HEK293T (cell line): ENCODE data around the gene LKAAEAR1.

Experiments used
- CTCF ChIA-PET: fragments of 350-600 bp; formaldehyde crosslinking; extraction: SDS; loops from one replicate; lab custom pipeline; 2021; ENCODE audit warnings: antibody characterized with exemption, inconsistent platforms; lab: Yijun Ruan, JAX
- POLR2A ChIA-PET: fragments of 350-600 bp; formaldehyde crosslinking; extraction: SDS; loops from one replicate; lab custom pipeline; 2020; ENCODE audit warnings: antibody characterized with exemption, inconsistent platforms; lab: Yijun Ruan, JAX
- DNase-seq: peaks from one replicate; pipeline ENCODE4 v3.0.0; 2012; ENCODE audit warnings: mixed read lengths; ENCODE audit errors: extremely low spot score
- ARNT ChIP-seq: fragments of 450-650 bp; IDR thresholded peaks from 2 replicates; pipeline ENCODE4 v1.6.1; 2017; ENCODE audit warnings: mild to moderate bottlenecking
- BHLHE40 ChIP-seq: fragments of 450-650 bp; IDR thresholded peaks from 2 replicates; pipeline ENCODE4 v1.6.1; 2016; ENCODE audit warnings: mild to moderate bottlenecking, moderate library complexity, borderline replicate concordance
- CTBP1 ChIP-seq: fragments of 450-650 bp; IDR thresholded peaks from 2 replicates; pipeline ENCODE4 v1.6.1; 2016; ENCODE audit warnings: borderline replicate concordance
- ELF4 ChIP-seq: fragments of 450-650 bp; IDR thresholded peaks from 2 replicates; pipeline ENCODE4 v1.6.1; 2017; ENCODE audit warnings: antibody characterized with exemption
- FOXA1 ChIP-seq: fragments of 450-650 bp; IDR thresholded peaks from 2 replicates; pipeline ENCODE4 v1.6.1; 2016; ENCODE audit warnings: mild to moderate bottlenecking
- FOXK2 ChIP-seq: fragments of 450-650 bp; IDR thresholded peaks from 2 replicates; pipeline ENCODE4 v1.6.1; 2016; ENCODE audit warnings: mild to moderate bottlenecking
- FOXM1 ChIP-seq: fragments of 450-650 bp; IDR thresholded peaks from 2 replicates; pipeline ENCODE4 v1.6.1; 2017; ENCODE audit warnings: mild to moderate bottlenecking, borderline replicate concordance
- HDGF ChIP-seq: fragments of 450-650 bp; IDR thresholded peaks from 2 replicates; pipeline ENCODE4 v1.6.1; 2017; ENCODE audit warnings: antibody characterized with exemption, borderline replicate concordance
- L3MBTL2 ChIP-seq: fragments of 450-650 bp; conservative IDR thresholded peaks from 2 replicates; pipeline ENCODE4 v1.6.1; 2016; ENCODE audit warnings: mild to moderate bottlenecking
- LEF1 ChIP-seq: fragments of 450-650 bp; IDR thresholded peaks from 2 replicates; pipeline ENCODE4 v1.6.1; 2017; ENCODE audit warnings: mild to moderate bottlenecking, borderline replicate concordance
- NFRKB ChIP-seq: fragments of 450-650 bp; IDR thresholded peaks from 2 replicates; pipeline ENCODE4 v1.6.1; 2016; ENCODE audit warnings: mild to moderate bottlenecking, moderate library complexity
- SP1 ChIP-seq: fragments of 450-650 bp; IDR thresholded peaks from 2 replicates; pipeline ENCODE4 v1.6.1; 2017
- SUZ12 ChIP-seq: fragments of 450-650 bp; IDR thresholded peaks from 2 replicates; pipeline ENCODE4 v1.6.1; 2016; ENCODE audit warnings: mild to moderate bottlenecking
- TARDBP ChIP-seq: fragments of 450-650 bp; IDR thresholded peaks from 2 replicates; pipeline ENCODE4 v1.6.1; 2016
- ZNF384 ChIP-seq: fragments of 450-650 bp; IDR thresholded peaks from 2 replicates; pipeline ENCODE4 v1.6.1; 2016
- TF ChIP-seq, protein P1 (sequence below): fragments of 450-650 bp; IDR thresholded peaks from 2 replicates; pipeline ENCODE4 v1.6.1; 2016

LKAAEAR1 gene

DNA sequence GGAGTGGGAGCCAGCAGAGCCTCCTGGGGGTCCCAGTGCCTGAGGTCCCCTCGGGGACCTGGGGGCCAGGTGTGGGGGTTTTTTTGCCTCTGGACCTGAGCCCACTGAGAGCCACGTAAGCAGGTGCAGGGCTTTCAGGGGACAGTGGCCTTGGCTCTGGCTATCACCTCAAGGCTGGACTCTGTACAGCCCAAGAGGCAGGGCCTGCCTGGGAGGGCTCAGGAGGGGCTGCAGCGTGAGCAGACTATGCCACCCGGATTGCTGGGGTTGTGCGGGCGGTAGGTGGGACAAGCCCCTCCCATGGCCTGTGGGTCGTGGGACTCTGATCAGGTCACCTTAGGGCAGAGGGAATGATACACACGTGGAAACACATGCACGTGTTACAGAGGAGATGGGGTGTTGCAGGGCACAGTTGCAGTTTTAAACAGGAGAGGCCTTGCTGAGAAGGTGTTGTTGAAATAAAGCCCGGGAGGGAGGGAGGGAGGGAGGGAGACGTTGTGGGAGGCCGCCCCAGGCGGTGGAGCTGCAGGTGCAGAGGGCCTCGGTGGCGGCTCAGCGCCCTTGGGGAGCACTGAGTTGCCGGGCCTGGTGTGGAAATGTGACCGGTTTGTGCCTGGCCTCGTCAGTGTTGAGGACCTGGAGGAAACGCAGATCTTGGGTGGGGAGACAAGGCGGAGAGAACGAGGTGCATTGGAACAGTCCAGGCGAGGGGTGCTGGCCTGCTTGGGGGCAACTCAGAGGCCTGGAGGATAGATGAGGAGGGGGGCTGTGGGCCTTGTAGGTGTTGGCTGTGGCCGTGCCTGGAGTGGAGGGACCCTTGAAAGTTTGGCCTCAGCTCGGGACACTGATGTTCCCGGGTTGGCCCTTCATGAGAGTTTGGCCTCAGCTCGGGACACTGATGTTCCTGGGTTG lies 18.9 kb downstream of the LKAAEAR1 start:
- POLR2A ChIA-PET: interaction anchor here (1.4 to 1.6 kb wide), 2 partner anchors 12 to 14 kb away, joined by 3 to 5 read pairs; partner anchors contain the start of genes OPRL1 and RGS19
- CTCF ChIA-PET: no interaction called here
- TF ChIP-seq, protein P1, sequence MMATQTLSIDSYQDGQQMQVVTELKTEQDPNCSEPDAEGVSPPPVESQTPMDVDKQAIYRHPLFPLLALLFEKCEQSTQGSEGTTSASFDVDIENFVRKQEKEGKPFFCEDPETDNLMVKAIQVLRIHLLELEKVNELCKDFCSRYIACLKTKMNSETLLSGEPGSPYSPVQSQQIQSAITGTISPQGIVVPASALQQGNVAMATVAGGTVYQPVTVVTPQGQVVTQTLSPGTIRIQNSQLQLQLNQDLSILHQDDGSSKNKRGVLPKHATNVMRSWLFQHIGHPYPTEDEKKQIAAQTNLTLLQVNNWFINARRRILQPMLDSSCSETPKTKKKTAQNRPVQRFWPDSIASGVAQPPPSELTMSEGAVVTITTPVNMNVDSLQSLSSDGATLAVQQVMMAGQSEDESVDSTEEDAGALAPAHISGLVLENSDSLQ: no peak
- TF ChIP-seq SP1: no peak
- TF ChIP-seq ARNT: no peak
- TF ChIP-seq TARDBP: no peak
- TF ChIP-seq SUZ12: no peak
- TF ChIP-seq ZNF384: no peak
- TF ChIP-seq LEF1: no peak
- no peak for TF ChIP-seq FOXK2
- DNase-seq: no peak

DNA sequence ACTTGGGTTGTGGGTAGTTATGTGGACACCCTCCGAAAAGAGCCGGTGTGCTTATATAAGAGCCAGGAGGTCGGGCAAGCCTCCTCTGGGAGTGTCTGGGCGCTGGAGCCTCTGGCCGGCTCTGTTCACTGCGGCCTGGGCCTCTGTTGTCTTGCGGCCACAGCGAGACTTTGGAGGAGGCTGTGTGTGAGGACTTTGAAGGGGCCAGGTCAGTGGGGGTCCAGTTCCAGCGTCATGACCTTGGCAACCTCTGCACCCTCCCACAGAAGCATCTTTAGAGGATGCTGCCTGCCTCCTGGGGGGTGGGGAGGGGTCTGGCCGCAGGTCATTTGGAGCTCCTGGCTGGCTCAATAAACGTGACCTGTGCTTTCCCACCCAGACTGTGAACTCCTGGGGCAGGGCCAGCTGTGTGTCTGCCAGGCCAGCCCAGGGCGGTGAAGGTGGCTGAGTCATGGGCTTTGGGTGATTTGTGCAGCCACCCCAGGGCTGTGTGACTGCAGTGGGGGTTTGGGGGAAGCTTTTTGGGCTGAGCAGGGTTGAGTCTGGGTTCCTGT lies 20.0 kb downstream of the LKAAEAR1 start:
- CTCF ChIA-PET: no interaction called here
- DNase-seq: no peak
- POLR2A ChIA-PET: interaction anchor here (1.4 to 1.6 kb wide), 2 partner anchors 11 to 15 kb away, joined by 3 to 5 read pairs; partner anchors contain the start of genes OPRL1 and RGS19
- no peak for TF ChIP-seq CTBP1
- no peak for TF ChIP-seq FOXA1
- TF ChIP-seq L3MBTL2: no peak
- TF ChIP-seq TARDBP: no peak
- no peak for TF ChIP-seq BHLHE40
- TF ChIP-seq FOXM1: no peak

DNA sequence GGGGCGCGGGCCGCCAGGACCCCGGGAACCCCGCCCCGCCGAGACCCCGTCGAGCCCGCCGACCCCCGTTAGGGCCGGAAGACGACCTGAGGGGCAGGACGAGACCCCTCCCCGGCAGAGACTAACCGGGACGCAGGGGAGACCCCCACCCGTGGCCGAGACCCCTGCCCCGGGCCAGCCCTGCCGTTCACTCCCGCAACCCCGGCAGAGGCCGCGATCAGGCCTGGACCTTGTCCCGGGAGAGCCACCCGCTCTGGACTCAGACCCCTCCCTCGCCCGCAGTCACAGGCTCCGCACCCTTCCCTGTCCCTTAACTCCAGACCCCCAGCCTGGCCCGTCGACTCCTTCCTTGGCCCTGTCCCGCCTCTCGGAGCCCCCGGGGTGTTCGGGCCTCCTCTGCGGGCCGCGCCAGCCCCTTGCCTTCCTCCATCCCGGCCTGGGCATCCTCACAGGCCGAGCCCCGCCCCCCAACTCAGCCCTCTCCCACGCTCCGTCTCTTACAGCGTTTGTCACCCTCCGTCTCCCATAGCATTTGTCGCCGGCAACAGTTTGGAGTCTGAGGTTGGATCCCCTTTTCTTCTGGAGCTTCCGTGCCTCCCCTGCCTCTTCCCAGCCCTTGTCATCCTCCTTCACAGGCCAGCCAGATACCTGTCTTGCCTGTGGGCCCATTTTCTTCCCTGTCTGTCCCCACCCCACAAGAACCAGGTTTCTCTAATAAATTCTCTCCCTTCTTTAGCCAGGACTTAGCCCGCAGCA lies 20.6 kb downstream of the LKAAEAR1 start:
- no peak for DNase-seq
- ChIA-PET POLR2A (interaction anchor here (0.6 to 1.9 kb wide), 20 partner anchors 9 to 92 kb away, joined by 3 to 38 read pairs (median 5); partner anchors contain the start of genes OPRL1, RGS19 and SAMD10), CTCF (interaction anchor here (1.4 kb wide), 1 partner anchor 83 kb away, joined by 5 read pairs; the partner anchor contains the start of gene PRPF6)
- no peak for TF ChIP-seq ZNF384
- TF ChIP-seq CTBP1: no peak
- TF ChIP-seq BHLHE40: no peak
- TF ChIP-seq NFRKB: no peak
- no peak for TF ChIP-seq SUZ12
- no peak for TF ChIP-seq FOXA1
- no peak for TF ChIP-seq ELF4
- no peak for TF ChIP-seq L3MBTL2
- TF ChIP-seq, protein P1: no peak
- no peak for TF ChIP-seq FOXM1
- TF ChIP-seq HDGF: no peak
- TF ChIP-seq LEF1: no peak
- TF ChIP-seq SP1: no peak
- no peak for TF ChIP-seq FOXK2
- TF ChIP-seq ARNT: no peak
- no peak for TF ChIP-seq TARDBP

DNA sequence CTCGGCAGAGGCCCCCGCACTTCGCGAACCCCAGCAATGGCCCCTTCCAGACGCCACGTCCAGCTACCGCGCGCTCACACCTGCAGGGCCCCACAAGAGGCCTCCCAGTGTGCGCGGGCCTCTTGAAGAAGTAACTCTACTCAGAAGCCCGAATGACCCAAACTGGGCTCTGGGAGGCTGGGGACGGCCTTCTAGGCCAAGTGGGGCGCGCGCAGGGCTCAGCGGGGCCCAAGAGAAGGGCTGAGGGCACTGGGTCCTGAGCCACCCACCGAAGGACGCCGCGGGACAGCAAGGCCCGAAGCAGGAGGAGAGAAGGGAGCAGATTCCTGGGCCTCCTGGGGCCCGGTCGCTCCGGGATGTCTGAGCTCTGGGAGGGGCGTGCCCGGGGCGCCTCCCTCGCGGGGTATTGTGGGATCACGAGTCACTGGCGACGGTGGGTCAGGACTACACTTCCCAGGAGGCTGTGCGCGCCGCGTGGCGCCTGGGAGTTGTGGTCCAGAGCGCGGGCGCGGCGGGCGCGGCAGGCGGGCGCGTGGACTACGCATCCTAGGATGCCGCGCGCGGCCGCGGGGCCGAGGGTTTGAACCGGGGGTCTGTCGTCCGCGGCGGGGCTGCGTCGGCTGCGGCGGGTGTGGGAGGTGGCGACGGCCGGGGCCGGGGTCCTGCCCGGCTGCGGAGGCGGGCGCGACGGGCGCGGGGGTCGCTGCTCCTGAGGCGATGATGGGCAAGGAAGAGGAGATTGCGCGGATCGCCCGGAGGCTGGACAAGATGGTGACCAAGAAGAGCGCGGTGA lies 21.4 kb downstream of the LKAAEAR1 start, which contains the start of gene TCEA2:
TCEA2 (plus strand) TSS at position 603 of the 793 bp plus-strand sequence; CDS start at position 718, 115 bp downstream.
- peak; percentile 95 for DNase-seq
- ChIA-PET CTCF (interaction anchor here (0.8 to 1.4 kb wide), 2 partner anchors 24 to 82 kb away, joined by 5 read pairs; partner anchors contain the start of gene PRPF6), POLR2A (interaction anchor here (0.6 to 1.9 kb wide), 23 partner anchors 9 to 93 kb away, joined by 3 to 38 read pairs (median 4); partner anchors contain the start of genes OPRL1, RGS19 and SAMD10)
- TF ChIP-seq FOXK2: no peak
- peak; percentile 73; the same call in 1 of the 2 replicates for TF ChIP-seq ELF4

DNA sequence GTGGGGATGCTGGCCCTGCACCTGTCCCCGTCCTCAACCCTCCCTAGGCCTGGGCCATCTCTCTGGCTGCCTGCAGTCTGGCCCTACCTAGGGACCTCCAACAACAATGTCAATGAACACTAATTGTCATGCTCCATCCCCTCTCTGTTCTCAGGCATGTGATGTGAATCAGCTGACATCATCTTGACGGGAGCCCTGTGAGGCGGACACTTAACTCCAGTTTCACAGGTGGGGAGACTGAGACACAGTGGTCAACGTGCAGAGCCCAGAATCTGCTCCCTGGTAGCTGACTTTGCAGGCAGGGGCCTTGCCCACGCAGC lies 22.0 kb downstream of the LKAAEAR1 start:
- ChIA-PET CTCF (interaction anchor here (0.8 to 1.4 kb wide), 2 partner anchors 23 to 82 kb away, joined by 5 read pairs; partner anchors contain the start of gene PRPF6), POLR2A (interaction anchor here (0.6 to 1.9 kb wide), 18 partner anchors 9 to 94 kb away, joined by 3 to 38 read pairs (median 4); partner anchors contain the start of genes OPRL1 and RGS19)
- DNase-seq: no peak
- TF ChIP-seq FOXA1 (no peak), CTBP1 (no peak), LEF1 (no peak), SP1 (no peak), FOXK2 (no peak)

DNA sequence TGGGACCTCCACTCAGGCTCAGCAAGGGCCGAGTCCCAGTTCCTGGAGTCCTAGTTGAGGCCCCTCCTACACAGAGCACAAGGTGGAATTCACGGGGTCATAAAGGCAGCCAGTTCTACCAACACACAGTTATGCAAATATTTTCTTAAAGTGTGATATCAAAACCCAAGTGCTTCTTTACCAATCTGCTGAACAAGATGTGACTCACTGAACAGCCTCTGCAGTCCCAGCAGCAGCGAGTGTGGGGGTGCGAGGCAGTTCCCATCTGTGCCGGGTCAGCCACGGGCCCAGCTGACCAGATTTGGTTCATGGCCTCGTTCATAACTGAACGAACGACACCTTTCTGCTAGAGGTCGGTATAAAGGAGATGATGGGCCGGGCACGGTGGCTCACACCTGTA lies 25.7 kb downstream of the LKAAEAR1 start:
- POLR2A ChIA-PET: no interaction called here
- CTCF ChIA-PET: no interaction called here

More for the DNA sequence above, 25.7 kb downstream of the LKAAEAR1 start:
- TF ChIP-seq ELF4 (no peak), HDGF (no peak), LEF1 (no peak), NFRKB (no peak), FOXA1 (no peak), SP1 (no peak), FOXM1 (no peak), CTBP1 (no peak), L3MBTL2 (no peak), ZNF384 (no peak)
- TF ChIP-seq, protein P1: no peak
- no peak for DNase-seq
